Measurements from ENCODE around the gene AFTPH. TPM values are rescaled to one million over a fixed set of nuclear protein-coding genes. Genes with fewer than 3 reads are reported as not detected.

Gene AFTPH
- total and polyA plus RNA-seq, 9 of the 15 experiments (the other 6 are each of a cell fraction or from before 2014, with no cell fraction given), result 8.0 to 26.2 (median 13.8) TPM

GRCh38 chr2:64627860-64628841 is 104.0 kb downstream of the AFTPH start (continued):
- TF ChIP-seq ZMIZ1 (IDR thresholded peaks at IDR 0.05; ENCODE audit: low read depth in 2 of 2, low read length in 2 of 2) (no peak), CBFA2T3 (IDR thresholded peaks at IDR 0.05) (peak; percentile 12; the same call in 1 of the 2 replicates), RCOR1 (IDR thresholded peaks at IDR 0.05; ENCODE audit: borderline replicate concordance in 1 of 2, low read depth in 2 of 2, low read length in 2 of 2) (peak in 1 of 2 experiments; percentile 25; a peak in 2 of 4 replicates), SMARCA5 (IDR thresholded peaks at IDR 0.05) (peak; percentile 71; the same call in 1 of the 2 replicates), ZNF253 (CRISPR knock-in tag; conservative IDR thresholded peaks at IDR 0.05) (no peak), SMAD2 (IDR thresholded peaks at IDR 0.05; ENCODE audit: low read depth, low read length) (no peak)

Data from K562 (cell line).